ENCODE results near the gene KDM1B. TPM values are rescaled to one million over a fixed set of nuclear protein-coding genes. Genes with fewer than 3 reads are reported as not detected.

KDM1B gene
- total and polyA plus RNA-seq, 9 of the 15 experiments (the other 6 are each of a cell fraction or from before 2014, with no cell fraction given): 1.4 to 58.9 (median 36.3) TPM

- TF ChIP-seq PREB (CRISPR knock-in tag; IDR thresholded peaks at IDR 0.05) (no peak), FOXJ2 (tag; IDR thresholded peaks at IDR 0.05) (no peak), ZNF239 (CRISPR knock-in tag; IDR thresholded peaks at IDR 0.05) (no peak), ARID1B (IDR thresholded peaks at IDR 0.05) (peak; percentile 28; the same call in 1 of the 2 replicates), GATAD2B (IDR thresholded peaks at IDR 0.05; ENCODE audit: borderline replicate concordance) (no peak), KDM5B (IDR thresholded peaks at IDR 0.05; ENCODE audit: insufficient replicate concordance, low read depth, low read length) (no peak), CTBP1 (IDR thresholded peaks at IDR 0.05; ENCODE audit: borderline replicate concordance) (peak; percentile 65; the same call in 1 of the 2 replicates), SRSF3 (IDR thresholded peaks at IDR 0.05; ENCODE audit: insufficient read depth, low read length) (no peak), ZEB2 (IDR thresholded peaks at IDR 0.05) (peak; percentile 60; the same call in 1 of the 2 replicates), HES1 (IDR thresholded peaks at IDR 0.05; ENCODE audit: low read depth) (peak; percentile 66; the same call in 1 of the 2 replicates), LEF1 (IDR thresholded peaks at IDR 0.05) (peak; percentile 98), MYC (IDR thresholded peaks at IDR 0.05; ENCODE audit: low read depth, low read length) (0 out of 2 replicates have a peak, but pooled peaks have one; percentile 26), MYC (CRISPR knock-in tag; IDR thresholded peaks at IDR 0.05; ENCODE audit: borderline replicate concordance, low read depth) (no peak), ZBTB11 (CRISPR knock-in tag; IDR thresholded peaks at IDR 0.05) (peak in 1 of 3 experiments; percentile 13; a peak in 1 of 6 replicates), FOSL1 (tag; conservative IDR thresholded peaks at IDR 0.05) (peak; percentile 59), ZNF24 (IDR thresholded peaks at IDR 0.05) (no peak), DPF2 (IDR thresholded peaks at IDR 0.05) (peak; percentile 66), RREB1 (CRISPR knock-in tag; IDR thresholded peaks at IDR 0.05) (no peak)
These were observed 114.0 kb downstream of the KDM1B start (continued) for GRCh38 chr6:18269253-18269652.

All from K562 (cell line).